GM21390 (cell line): ENCODE measurements around the gene POC1A.
"Not testable (repeated sequence)": the region's sequence is repeated elsewhere in the genome, so short reads cannot be mapped to it uniquely, and the experiment has no call there.

ENCODE experiments used
- ATAC-seq: cut with Tn5 transposase; IDR thresholded peaks from one replicate; pipeline ENCODE4 v1.9.1; 2021; ENCODE audit not compliant: unreplicated experiment

The POC1A gene

DNA sequence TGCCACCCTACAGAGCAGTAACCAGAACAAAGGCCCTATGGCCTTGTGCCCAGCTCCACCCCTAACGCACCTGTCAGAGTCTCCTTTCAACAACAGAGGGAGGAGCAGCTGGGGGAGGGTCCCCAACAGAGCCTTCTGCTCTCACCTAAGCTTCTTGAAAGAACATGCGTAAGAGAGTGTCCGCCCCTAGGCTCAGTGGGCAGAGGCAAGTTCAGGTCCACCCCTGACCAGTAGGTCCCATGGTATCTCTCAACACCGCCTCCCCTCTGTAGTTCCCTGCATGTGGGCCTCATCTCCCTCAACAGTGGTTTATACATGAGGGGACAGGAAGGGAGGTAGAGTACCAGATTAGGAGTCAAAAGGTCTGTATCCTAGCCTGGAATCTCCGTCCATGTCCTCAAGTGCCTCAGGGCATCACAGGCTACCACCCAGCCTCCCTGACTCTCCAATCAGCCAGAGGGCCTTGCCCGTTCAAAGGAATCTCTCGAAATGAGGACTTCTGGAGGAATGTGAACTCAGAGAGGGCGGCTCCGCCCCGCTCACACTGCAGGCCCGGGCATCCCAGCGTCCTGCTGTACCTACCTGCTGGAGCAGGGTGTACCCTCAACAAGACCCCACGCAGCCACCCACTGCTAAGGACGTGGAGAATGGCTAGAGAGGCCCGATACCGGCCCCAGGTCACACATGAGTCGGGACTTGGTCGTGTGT lies 680 bp downstream of the POC1A start:
- peak; percentile 10 for ATAC-seq

GRCh38 chr3:52151991-52152390 lies 2.2 kb downstream of the POC1A start:
- ATAC-seq, result not testable (repeated sequence)

DNA sequence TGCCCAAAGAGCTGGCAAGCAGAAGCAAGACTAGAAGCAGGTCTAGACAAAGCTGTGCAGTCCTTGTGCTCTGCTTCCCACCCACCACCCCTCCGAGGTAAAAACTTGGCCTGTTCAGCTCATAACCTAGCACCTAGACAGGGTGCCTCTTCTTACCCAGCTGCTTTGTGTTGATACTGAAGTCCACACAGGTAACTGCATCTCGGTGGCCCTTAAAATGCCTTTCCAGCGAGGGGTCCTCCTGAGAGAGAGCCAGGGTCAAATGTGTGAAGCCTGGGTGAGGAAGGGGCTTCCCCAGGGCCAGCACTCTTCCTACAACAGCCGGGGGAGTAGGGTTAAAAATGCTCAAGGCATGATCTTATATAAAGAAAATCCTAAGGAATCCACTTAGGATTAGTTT lies 3.4 kb downstream of the POC1A start:
- no peak for ATAC-seq

- ATAC-seq, result no peak
Observed at GRCh38 chr3:52150357-52150756, 3.9 kb downstream of the POC1A start.

- ATAC-seq, result no peak
Observed at GRCh38 chr3:52149726-52150125, 4.5 kb downstream of the POC1A start.

GRCh38 chr3:52149021-52149420 lies 5.2 kb downstream of the POC1A start:
- ATAC-seq, result no peak

DNA sequence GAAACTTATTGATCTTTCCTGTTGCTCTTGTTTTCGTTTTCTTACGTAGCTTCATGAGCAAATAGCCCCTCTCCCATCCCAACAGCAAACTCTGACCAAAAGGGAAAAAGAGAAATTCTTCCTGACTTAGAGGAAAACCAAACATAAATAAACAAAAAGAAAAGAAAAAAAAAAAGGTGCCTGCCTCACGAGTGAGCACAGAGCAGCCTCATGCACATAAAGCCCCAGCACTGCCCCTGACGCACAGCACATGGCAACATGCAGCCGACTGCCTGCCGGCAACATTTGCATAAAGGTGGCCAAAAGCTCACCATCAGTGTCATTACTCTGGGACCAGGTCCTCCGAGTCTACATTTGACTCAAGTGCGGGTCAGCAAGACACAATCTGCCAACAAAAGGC lies 6.4 kb downstream of the POC1A start:
- no peak for ATAC-seq

GRCh38 chr3:52146811-52147210 lies 7.4 kb downstream of the POC1A start:
- ATAC-seq, result no peak

DNA sequence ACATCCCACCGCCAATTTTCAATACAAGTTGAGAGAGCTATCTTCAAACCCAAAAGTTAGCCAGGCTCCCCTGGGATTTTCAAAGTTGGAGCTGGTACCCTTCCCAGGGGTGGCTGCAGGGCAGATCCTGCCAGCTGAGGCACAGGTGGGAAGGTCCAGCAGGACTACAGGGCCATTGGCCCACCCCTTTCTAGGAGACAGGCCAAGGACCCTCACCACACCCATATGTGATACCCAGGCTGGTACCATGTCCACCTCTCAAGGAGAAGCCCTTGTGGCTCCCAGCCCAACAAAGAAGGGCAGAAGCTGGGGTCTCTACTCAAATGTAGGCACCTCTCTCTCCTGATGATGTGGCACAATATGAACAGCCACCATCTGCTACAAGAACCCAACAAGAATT lies 8.0 kb downstream of the POC1A start:
- ATAC-seq, result no peak

- no peak for ATAC-seq
Observed at GRCh38 chr3:52145736-52146110, 8.5 kb downstream of the POC1A start.

DNA sequence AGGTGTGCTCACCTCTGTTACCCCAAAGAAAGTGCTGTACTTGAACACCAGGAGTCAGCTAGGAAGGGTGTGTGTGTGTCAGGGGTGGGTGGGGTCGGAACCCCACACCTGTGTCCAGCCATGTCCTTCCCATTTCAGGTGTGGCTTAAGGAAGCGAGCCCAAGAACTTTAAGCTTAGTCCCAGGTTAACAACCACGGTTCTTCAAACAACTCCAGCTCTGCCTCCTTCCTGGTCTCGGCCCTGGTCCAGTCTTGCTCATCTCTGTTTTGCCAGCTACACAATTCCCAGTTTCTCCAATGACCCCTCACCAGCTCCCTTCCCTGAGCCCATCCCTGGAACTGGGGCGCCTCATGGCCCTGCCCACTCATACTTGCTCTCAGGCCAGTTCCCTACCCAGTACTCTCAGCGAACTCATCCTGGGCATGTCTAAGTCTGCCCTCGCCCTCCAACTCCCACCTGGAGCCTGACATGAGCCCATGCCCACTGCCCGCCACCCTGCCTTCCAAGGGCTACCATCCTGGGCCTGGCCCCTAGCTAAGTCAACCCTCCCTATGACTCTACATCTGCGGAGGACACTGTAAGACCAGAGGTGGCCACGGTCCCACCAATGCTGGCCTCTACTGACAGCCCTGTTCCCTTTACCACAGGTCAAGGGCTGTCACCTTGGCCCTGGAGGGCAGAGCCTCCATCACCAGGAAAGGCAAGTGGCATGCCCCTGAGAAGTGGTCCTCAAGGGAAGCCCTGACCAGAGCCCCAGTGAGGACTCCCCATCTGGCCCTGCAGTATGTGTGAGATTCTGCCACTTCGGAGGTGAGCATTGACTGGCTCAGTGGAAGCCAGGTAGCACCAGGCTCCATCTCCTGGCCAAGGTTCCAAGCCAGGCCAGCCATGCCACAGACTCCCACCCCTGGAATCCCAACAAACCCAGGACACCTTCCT lies 9.2 kb downstream of the POC1A start:
- no peak for ATAC-seq

DNA sequence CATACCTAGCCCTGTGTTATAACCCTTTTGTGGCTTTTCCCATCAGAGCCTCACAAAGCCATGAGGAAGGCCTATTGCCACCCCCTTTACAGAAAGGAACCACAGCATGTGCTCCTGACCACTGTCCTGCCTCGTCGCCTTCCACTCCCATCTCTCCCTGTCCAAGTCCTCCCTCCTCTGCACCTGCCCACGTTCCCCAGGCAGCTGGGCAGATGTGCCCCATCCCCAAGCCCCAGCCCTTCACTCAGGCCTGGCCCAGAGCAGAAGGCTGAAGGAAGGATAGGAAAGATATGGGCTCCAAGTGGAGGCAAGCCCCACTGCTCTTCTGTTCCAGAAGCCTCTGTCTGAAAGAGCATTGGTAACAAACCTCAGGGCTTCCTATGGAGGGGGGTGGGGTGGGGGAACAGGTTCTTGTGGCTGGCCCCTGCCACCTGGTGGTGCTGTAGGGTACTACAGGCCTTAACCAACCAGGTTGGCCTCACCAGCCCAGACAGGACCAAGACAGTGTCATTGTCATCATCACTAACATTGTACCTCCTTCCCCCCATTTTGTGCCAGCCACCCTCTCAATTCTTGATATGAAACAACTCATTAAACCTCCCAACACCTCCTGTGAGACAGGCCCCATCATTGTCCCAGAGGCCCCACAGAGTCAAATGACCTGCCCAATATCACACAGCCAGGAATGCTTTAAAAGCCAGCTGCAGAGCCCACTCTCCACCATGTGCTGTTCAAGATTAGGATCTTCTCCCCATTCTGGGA lies 10.0 kb downstream of the POC1A start:
- ATAC-seq, result peak; percentile 55

- no peak for ATAC-seq
Observed at GRCh38 chr3:52143616-52144015, 10.6 kb downstream of the POC1A start.

DNA sequence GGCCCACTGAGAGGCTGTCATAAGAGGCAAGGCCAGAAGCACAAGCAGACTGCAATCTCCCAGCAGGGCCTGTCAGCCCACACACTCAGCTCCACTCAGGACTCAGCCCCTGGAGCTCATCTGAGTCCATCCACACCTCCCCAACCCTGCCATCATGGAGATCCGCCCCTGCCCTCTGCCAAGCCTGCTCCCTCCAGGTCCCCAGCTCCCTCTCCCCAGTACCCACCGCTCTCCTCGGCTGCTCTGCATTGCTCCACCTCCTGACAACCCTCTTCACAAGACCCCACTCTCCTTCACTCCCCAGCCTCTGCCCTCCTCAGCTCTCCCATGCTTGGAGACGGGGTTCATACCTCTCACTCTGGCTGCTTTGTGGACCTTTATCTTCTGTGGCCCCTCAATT lies 11.1 kb downstream of the POC1A start:
- no peak for ATAC-seq

GRCh38 chr3:52141751-52142150 lies 12.5 kb downstream of the POC1A start:
- ATAC-seq, result no peak

- ATAC-seq, result no peak
Observed at GRCh38 chr3:52140769-52141168, 13.5 kb downstream of the POC1A start.

DNA sequence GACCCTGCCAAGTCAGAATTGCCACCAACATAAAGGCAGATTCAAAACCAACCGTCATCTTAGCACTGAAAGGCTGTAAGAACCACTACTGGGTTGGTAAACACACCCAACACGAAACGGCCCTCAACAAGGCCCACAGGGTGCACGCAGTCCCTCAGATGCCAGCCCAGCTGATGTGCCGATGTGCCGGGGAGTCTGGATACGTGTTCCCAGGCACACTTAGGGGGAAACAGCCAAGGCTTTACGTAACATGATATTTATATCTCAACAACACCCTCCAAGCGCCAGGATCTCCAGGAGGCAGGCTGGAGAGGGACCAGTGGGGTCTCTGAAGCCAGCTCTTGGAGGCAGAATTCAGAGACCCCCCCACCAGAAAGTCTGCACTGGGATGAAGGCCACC lies 14.2 kb downstream of the POC1A start:
- ATAC-seq, result no peak

- ATAC-seq, result no peak
Observed at GRCh38 chr3:52137311-52137710, 16.9 kb downstream of the POC1A start.

- ATAC-seq, result no peak
Observed at GRCh38 chr3:52136513-52136912, 17.7 kb downstream of the POC1A start.

DNA sequence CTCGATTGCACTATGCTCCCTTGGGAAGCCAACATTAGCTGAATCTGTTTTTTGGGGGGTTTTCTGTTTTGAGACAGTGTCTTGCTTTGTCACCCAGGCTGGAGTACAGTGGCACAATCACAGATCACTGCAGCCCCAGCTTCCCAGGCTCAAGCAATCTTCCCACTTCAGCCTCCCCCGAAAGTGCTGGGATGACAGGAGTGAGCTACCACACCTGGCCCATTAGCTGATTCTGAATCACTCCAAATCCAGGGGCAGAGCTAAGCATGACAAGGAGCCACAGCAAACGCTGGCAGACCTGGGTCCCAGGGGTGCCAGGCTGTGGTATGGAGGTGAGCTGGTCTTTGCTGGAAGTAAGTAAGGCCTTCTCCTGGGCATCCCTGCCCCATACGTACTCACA lies 18.9 kb downstream of the POC1A start:
- no peak for ATAC-seq

GRCh38 chr3:52134761-52135160 lies 19.5 kb downstream of the POC1A start:
- no peak for ATAC-seq

DNA sequence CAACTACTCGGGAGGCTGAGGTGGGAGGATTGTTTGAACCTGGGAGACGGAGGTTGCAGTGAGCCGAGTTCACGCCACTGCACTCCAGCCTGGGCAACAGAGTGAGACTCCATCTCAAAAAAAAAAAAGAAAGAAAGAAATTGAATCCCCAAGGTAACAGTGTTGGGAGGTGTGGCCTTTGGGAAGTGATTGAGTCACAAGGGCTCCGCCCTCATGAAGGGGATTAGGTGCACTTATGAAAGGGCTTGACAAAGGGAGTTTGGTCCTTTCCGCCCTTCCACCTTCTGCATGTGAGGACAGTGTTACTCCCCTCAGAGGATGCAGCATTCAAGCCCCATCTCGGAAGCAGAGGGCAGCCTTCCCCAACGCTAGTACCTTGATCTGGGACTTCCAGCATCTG lies 21.3 kb downstream of the POC1A start:
- ATAC-seq, result no peak
